ENCODE results near the gene KCNB1.

The KCNB1 gene

DNA sequence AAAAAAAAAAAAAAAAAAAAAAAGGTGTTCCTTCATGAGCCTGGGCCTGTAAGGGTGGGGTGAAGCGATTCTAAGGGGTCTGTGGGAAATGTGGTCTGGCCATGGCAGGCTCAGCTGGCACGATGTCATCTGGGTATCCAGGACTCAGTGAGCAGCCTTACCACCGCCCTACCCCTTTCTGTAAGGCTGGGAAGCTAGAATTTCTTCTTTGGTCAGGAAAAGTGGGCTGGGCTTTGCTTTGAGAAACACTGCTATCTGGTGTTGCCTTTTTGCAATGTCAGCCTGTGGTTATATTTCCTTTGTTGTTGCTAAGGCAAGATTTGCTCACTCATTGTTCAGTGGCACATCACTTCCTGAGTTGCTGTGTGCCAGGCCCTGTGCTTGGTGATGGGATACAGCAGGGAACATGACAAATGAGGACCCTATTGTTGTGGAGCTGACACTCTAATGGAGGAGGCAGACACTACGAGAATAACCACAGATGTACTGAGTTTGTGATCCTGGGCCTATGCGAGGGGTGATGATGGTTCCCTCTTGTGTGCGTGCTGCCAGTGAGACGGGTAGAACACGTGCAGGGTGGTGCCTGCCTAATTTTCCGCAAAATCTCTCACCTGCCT lies 158.7 kb downstream of the KCNB1 start:
- peak; percentile 76 for DNase-seq (ENCODE audit: low read depth, low spot score)
- in situ Hi-C loops (cut with HindIII; ENCODE audit: low sequenced_read_pairs): no loop called here
- H3K4me3 ChIP-seq (ENCODE audit: low read depth, low read length): no peak overlapping the region
- TF ChIP-seq CTCF (IDR thresholded peaks at IDR 0.05; ENCODE audit: low read depth, low read length): peak; percentile 48

DNA sequence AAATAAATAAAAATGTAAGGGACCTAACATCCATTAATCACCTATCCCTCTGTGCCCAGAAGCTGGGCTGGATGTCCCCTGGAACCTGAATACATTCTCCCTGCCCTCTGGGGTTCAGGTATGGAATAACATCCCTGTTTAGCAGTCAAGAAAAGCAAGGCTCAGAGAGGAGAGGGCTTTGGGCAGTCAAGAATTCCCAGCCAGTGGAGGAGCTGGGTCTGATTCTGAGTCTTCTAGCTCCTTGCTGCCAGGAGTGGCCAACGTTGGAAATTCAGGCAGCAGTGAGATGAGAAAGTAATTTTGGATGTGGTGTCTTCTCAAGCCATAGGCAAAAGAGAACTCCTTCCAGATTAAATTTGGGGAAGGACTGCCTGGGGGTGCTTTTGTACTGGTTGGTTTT lies 162.0 kb downstream of the KCNB1 start:
- in situ Hi-C loops (cut with HindIII; ENCODE audit: low sequenced_read_pairs): no loop called here
- peak; percentile 36 for DNase-seq (ENCODE audit: low read depth, low spot score)
- H3K4me3 ChIP-seq (ENCODE audit: low read depth, low read length): no peak overlapping the region
- TF ChIP-seq CTCF (IDR thresholded peaks at IDR 0.05; ENCODE audit: low read depth, low read length): peak; percentile 50

GRCh38 chr20:49319208-49319809 lies 163.2 kb downstream of the KCNB1 start:
- in situ Hi-C loops (cut with HindIII; ENCODE audit: low sequenced_read_pairs): no loop called here
- DNase-seq (ENCODE audit: low read depth, low spot score): no peak
- TF ChIP-seq CTCF (IDR thresholded peaks at IDR 0.05; ENCODE audit: low read depth, low read length): no peak
- no peak overlapping the region for H3K4me3 ChIP-seq (ENCODE audit: low read depth, low read length)

- no peak overlapping the region for H3K4me3 ChIP-seq (ENCODE audit: low read depth, low read length)
- no peak for DNase-seq (ENCODE audit: low read depth, low spot score)
- in situ Hi-C loops (cut with HindIII; ENCODE audit: low sequenced_read_pairs): no loop called here
- no peak for TF ChIP-seq CTCF (IDR thresholded peaks at IDR 0.05; ENCODE audit: low read depth, low read length)
Measured at GRCh38 chr20:49318430-49319207, 163.8 kb downstream of the KCNB1 start.

DNA sequence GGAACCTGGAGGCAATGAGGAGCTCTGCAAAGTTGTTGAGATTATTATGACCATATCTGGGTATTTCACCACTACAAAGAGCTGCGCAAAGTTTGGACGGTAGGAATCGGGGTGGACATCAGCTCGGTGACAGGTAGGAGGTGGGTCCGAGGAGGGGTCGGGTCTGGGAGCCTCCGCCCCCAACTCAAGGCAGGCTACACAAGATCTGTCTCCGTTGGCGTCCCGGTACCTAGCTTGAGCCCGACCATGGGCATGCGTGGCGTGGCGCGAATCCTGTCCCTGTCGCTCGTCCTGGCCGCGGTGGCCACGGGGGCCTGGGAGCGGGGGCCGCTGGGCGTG lies 164.4 kb downstream of the KCNB1 start:
- TF ChIP-seq CTCF (IDR thresholded peaks at IDR 0.05; ENCODE audit: low read depth, low read length): no peak
- in situ Hi-C loops (cut with HindIII; ENCODE audit: low sequenced_read_pairs): no loop called here
- H3K4me3 ChIP-seq (ENCODE audit: low read depth, low read length): no peak overlapping the region
- DNase-seq (ENCODE audit: low read depth, low spot score): no peak

DNA sequence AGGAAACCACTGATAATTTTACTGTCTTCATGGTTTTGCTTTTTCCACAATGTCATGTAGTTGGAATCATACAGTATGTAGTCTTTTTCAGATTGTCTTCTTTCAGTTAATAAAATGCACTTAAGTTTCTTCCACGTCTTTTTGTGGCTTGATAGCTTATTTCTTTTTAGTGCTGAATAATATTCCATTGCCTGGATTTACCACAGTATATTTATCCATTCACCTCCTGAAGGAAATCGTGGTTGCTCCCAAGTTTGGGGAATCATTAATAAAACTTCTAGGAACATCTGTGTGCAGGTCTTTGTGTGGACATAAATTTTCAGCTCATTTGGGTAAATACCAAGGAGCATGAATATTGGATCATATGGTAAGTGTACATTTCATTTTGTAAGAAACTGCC lies 165.8 kb downstream of the KCNB1 start:
- in situ Hi-C loops (cut with HindIII; ENCODE audit: low sequenced_read_pairs): no loop called here
- no peak for TF ChIP-seq CTCF (IDR thresholded peaks at IDR 0.05; ENCODE audit: low read depth, low read length)
- H3K4me3 ChIP-seq (ENCODE audit: low read depth, low read length): no peak overlapping the region
- DNase-seq (ENCODE audit: low read depth, low spot score): no peak
